HG02970 (cell line): ENCODE results near the gene NCOA1.
"Not testable (repeated sequence)": the region's sequence is repeated elsewhere in the genome, so short reads cannot be mapped to it uniquely, and the experiment has no call there.

Source experiments
- ATAC-seq: cut with Tn5 transposase; IDR thresholded peaks from one replicate; pipeline ENCODE4 v1.9.1; 2021; ENCODE audit warnings: mild to moderate bottlenecking, moderate library complexity, moderate number of reproducible peaks; ENCODE audit not compliant: unreplicated experiment, low FRiP score

The NCOA1 gene

DNA sequence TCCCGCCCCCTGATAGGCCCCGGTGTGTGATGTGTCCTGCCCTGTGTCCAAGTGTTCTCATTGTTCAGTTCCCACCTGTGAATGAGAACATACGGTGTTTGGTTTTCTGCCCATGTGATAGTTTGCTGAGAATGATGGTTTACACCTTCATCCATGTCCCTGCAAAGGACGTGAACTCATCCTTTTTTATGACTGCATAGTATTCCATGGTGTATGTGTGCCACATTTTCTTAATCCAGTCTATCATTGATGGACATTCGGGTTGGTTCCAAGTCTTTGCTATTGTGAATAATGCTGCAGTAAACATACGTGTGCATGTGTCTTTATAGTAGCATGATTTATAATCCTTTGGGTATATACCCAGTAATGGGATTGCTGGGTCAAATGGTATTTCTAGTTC, 40.6 kb downstream of the NCOA1 start:
- ATAC-seq = not testable (repeated sequence)

DNA sequence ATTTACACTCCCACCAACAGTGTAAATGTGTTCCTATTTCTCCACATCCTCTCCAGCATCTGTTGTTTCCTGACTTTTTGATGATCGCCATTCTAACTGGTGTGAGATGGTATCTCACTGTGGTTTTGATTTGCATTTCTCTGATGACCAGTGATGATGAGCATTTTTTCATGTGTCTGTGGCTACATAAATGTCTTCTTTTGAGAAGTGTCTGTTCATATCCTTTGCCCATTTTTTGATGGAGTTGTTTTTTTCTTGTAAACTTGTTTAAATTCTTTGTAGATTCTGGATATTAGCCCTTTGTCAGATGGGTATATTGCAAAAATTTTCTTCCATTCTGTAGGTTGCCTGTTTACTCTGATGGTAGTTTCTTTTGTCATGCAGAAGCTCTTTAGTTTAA, 41.0 kb downstream of the NCOA1 start:
- not testable (repeated sequence) for ATAC-seq

DNA sequence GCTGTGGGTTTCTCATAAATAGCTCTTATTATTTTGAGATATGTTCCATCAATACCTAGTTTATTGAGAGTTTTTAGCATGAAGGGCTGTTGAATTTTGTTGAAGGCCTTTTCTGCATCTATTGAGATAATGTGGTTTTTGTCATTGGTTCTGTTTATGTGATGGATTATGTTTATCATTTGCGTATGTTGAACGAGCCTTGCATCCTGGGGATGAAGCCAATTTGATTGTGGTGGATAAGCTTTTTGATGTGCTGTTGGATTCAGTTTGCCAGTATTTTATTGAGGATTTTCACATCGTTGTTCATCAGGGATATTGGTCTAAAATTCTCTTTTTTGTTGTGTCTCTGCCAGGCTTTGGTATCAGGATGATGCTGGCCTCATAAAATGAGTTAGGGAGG, 42.5 kb downstream of the NCOA1 start:
- ATAC-seq = not testable (repeated sequence)

DNA sequence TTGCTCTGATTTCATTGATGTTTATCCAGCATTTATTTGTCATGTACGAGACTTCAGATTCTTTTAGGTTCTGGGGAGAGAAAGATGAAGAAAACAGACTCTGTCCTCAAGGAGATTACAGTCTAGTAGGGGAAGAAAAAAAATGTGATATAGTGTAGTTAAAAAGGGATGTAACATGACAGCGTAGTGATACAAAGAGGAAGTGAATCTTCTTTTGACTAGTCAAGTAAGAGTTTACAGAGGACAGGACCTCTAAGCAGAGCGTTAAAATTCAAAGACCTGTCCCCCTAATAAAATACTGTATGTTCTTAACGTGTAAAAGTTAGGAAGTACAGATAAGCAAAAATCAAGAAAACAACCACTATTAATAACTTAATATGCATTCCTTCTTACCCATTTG, 47.7 kb downstream of the NCOA1 start:
- ATAC-seq = no peak

DNA sequence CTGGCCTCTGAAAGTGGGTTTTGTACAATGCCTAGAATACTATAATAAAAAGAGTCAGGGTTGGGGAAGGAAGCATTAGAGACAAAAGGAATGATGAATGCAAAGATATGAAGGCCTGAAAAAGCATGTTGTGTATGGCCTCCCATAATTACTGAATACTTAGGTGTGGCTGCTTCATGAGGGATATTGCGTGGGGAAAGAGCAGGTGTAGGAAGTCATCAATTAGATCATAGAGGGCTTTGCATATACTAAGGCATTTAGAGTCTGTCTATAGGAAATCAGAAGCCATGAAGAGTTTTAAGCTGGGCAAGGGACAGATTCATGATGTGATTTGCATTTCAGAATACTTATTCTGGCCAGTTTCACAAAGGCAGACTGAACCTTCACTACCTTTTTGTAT, 48.2 kb downstream of the NCOA1 start:
- ATAC-seq = no peak

DNA sequence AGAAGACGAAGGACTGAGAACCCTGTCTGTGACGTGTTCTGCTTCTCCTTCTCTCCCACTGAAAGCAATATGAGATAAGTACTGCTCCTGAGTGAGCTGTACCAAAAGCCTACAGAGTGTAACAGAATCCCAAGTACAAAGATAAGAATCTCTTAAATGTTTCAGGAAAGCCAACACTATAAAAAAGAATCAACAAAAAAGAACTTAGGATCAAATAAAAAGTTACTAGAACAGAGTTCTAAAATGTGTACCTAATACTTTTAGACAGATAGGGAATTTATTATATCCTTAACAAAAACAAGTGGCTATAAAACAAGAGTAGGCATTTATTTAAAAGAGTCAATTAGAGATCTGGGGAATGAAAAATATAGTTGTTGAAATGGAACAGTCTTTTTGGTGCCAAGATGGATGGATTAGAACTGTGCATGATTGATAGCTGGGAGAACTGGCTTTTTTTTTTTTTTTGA, 49.0 kb downstream of the NCOA1 start:
- ATAC-seq = no peak

DNA sequence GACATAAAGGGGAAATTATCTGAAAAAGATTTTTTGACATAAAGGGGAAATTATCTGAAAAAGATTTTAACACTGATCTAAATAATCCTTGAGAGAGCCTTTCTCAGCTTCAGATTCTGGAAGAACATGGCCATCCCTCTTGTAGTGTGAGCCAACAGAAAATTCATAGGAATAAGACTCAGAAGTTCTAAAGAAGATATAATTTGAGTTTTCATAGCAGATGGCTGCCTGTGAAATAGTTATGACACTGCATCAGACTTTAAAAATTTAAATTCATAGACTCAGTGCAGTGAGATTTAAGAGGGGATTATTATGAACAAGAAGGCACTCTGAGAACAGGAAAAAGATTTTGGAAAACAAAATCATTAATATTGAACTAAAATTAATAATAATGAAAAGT, 50.6 kb downstream of the NCOA1 start:
- ATAC-seq = no peak

DNA sequence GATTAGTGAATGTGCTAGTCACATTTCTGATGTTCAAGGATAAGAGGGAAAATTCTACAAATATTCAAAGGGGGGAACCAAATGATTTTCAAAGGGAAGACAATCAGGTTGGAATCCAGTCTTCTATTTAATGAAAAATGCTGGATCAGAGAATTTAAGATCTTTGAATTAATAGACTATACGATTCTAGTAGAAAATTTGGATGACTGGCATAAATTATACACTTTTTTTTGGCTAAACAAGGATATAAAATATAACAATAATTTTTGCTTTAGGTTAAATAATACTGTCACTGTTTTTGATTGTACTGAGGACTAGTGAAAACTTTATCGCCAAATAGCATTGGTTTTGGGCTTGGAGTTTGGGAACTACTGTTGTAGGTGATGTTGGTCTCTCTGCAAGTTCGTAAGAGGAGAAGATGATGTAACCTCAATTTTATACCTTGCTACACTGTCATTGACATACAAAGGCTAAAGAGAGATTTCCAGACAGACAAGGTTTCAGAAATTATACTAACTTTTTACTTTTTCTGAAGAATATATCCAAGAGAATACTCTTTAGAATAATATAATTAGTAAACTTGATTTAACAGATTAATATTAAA, 51.3 kb downstream of the NCOA1 start:
- ATAC-seq = no peak

DNA sequence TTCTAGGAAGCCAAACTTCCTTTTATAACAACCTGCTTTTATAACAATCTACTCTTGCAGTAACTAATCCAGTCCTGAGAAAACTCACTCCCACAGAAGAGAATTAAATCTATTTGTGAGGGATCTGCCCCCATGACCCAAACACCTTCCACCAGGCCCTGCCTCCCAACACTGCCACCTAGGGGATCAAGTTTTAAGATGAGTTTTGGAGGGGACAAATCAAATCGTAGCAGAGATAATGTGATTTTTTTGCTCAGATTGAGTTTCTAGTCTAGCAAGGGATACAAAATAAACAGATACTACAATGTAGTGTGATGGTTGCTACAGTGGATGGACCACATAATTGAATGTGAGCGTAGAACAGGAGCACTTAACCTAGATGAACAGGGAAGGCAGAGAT, 52.2 kb downstream of the NCOA1 start:
- ATAC-seq = no peak

DNA sequence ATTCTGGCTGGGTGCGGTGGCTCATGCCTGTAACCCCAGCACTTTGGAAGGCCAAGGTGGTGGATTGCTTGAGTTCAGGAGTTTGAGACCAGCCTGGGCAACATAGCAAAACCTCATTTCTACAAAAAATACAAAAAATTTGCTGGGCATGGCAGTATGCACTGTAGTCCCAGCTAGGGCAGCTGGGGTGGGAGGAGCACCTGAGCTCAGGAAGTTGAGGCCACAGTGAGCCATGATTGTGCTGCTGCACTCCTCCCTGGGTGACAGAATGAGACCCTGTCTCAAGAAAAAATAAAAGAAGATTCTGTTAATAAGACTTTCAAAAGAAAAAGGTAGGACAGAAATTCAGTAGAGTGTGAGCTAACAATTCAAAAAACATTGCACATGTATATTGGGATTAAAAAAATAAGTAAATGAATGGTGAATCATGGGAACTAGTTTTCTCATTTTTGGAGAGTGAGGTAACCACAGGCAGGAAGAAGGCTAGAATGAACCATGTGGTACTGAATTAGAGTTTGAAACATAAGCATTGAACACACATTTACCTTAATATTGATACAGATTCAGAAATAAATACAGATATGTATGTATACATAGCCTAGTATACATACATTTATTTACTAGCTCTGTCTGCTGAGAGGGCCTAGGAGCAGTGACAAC, 53.5 kb downstream of the NCOA1 start:
- no peak for ATAC-seq

DNA sequence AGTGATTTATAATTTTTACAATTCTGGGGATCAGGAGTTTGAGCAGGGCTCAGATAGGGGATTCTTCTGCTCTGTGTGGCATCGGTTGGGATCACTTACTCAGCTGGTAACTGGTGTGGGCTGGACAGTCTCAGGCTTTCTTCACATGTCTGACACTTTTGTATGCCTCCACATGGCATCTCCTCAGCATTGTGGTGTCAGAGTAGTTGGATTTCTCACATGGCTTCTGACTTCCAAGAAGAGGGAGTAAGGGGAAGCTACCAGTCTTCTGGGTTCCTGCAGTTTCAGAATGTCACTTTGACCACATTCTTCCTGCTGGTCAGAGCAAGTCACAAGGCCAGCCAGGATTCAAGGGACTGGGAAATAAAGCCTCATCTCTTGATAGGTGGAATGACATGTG, 55.6 kb downstream of the NCOA1 start:
- no peak for ATAC-seq

DNA sequence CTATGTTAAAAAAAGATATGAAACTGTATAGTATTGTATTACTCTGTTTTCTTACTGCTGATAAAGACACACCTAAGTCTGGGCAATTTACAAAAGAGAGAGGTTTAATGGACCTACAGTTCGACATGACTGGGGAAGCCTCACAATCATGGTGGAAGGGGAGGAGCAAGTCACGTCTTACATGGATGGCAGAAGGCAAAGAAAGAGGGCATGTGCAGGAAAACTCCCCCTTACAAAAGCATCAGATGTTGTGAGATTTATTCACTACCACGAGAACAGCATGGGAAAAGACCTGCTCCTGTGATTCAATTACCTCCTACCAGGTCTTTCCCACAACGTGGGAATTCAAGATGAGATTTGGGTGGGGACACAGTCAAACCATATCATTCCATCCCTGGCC, 57.0 kb downstream of the NCOA1 start:
- no peak for ATAC-seq

DNA sequence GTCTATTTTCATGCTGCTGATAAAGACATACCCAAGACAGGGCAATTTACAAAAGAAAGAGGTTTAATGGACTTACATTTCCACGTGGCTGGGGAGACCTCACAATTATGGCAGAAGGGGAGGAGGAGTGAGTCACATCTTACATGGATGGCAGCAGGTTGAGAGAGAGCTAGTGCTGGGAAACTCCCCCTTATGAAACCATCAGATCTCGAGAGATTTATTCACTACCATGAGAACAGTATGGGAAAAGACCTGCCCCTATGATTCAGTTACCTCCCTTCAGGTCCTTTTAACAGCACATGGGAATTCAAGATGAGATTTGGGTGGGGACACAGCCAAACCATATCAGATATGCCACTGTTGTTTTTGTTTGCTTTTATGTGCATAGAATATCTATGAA, 59.2 kb downstream of the NCOA1 start:
- not testable (repeated sequence) for ATAC-seq

DNA sequence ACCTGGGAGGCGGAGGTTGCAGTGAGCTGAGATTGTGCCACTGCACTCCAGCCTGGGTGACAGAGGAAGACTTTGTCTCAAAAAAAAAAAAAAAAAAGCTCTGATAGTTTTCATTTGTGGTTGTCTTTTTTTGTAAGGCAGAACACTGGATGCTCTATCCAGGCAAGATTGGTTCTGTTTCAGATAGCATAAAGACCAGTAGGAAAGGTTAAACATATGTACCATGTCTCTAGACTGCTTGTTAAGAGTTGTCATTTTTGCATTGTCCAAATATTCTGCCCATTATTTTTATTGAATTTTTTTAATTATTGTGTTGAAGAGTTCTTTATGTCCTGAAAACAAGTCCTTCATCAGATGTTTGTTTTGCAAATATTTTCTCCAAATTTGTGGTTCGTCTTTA, 60.0 kb downstream of the NCOA1 start:
- ATAC-seq = no peak

DNA sequence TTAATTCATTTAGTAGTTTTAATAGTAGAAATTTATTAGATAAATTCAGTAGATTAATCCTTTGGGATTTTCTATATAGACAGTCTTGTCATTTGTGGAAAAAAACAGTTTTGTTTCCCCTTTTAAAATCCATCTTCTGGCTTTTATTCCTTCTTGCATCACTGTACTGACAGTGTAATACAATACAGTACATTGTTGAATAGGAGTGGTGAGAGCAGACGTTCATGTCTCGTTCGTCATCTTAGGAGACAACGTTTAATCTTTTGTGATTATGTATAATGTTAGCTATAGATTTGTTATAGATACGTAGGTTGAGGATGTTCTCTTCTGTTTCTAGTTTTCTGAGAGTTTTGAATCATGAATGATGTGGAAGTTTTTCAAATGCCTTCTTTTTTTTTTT, 61.8 kb downstream of the NCOA1 start:
- ATAC-seq = no peak

DNA sequence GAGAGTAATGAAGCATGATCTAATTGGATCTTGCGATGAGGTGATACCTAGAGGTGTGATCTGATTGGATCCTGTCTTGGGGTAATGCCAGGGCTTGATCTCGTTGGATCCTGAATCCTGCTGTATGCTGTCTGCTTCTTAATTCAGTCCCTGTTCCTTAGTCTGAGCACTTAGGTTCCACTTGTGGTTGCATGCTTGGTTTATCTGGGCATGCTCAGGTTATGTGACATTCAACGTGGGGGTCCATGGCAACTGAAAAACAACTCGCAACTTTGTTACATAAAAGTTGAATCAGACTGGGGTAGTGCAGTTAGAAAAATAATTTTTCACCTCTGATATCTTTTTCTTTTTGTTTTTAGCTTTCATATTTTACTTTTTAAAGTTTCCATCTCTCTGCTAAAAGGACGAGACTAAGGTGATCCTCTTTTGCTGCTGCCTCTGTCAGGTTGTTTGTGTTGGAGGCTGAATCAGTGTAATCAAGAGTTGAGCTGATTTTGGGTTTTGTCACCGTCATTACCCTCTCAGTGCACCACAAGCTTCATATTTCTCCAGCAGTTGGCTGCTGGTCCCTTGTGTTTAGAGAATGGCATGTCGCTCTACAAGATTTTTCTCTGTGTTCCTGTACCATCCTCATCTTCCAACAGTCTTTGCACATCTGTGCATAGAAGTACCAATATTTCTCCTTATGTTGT, 67.9 kb downstream of the NCOA1 start:
- ATAC-seq = no peak

DNA sequence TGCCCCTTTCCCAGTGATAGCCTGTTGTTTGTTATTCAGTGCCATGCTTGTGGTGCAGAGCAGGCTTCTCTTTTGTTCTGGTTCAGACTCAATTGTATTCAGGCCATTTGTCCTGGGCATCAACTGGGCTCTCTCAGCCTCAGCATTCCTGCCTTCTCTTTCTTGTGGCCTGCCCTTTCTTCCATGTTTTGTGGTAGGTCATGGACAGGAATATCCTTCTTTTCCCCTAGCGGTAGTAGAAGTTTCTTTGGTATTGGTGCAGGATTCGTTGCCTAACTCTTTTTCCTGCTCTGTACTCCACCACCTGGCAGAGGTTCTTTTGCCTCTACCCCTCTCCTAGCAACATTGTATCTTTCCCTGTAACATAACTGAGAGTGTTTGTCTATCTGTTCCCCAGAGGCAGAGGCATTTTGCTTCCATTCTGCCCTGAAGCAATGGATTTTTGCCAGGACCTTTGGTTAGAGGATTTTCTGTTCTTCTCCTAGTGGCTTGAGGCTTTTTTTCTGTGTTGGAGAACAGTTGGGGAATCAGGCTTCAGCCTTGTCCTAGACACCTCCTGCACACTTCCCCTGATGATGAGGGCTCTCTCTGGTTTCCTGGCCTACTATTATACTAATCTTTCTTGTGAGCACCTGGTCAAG, 68.5 kb downstream of the NCOA1 start:
- ATAC-seq = no peak

DNA sequence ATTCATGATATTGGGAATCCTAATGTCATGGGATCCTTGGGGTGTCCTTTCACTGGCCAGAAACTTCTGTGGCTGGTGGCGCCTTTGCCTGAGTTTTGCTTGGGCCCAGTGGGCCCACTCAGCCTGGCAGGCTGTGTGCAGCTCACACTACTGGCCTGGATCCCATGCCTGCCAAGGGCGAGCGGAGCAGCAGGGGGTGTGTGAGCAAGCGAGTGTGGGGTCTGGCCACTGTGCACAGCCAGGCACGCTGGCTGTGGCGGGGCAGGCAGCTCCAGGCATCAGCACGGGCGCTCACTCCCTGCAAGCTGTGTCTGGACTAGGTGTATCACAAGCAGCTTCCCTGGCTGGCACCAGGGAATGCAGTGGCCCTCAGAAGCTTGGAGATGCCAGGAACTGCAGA, 74.5 kb downstream of the NCOA1 start:
- no peak for ATAC-seq

DNA sequence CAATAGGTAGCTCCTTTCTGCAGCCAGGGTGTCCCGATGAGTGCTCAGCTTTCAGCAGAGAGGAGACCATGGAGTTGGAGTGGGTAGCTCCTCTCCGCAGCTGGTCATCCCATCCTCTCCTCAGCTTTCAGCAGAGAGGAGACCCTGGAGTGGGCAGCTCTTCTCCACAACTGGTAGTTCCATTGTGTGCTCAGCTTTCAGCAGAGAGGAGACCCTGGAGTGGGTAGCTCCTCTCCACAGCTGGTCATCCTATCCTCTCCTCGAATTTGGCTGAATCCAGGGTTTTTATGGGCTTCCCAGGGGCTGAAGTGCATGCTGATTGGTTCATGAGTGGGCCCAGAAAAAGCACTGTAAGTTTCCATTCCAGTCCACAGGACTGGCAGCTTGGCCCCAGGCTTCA, 75.2 kb downstream of the NCOA1 start:
- ATAC-seq = no peak

DNA sequence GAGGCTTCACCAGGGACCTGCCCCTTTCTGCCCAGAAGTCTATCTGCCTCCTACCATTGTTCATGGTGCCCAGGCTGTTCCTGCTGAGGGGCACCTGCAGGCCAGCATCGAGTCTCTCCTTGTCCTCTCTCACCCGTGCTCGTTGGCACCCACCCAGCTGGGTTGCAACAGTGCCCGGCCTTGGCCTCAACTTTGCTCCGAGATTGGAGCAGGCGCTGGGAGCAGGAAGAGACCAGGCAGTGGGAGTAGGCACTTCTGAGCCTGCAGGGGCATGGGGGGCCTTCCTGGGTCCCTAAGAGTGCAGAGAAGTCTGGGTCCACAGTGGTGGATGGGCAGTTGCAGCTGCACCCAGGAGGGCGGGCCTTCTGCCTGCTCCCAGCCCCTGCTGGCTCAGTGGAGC, 75.6 kb downstream of the NCOA1 start:
- no peak for ATAC-seq

DNA sequence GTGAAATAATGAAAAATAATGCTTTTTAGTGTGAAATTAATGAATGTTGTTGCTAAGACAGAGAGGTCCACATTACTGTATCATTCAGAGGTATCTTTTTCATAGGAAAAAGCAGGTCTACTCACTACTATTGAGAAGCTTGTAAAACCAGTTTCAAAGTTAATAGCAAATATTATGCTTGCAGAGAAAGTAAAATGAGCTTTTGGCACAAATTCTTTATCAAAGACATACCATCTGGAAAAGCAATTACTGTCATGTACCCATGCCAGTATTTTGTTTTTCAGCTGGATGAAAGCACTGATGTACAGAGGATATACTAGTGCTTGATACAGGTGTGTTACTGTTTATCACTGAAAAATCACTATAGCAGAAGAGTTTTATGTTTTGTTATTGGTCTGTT, 77.5 kb downstream of the NCOA1 start:
- no peak for ATAC-seq
